Occipital lobe (tissue), 2 donors: ENCODE measurements around the gene UCHL1. TPM values are rescaled to one million over a fixed set of nuclear protein-coding genes. Genes with fewer than 3 reads are reported as not detected.

ENCODE experiments used
- DNase-seq: peaks from one replicate; lab custom pipeline; 2025; lab: John Stamatoyannopoulos, UW
- total RNA-seq: library from RNA; depleted of rRNA; stranded (reverse); fragments of >200 nt; gene quantifications from one replicate; pipeline ENCODE4 v1.2.3, GENCODE V29; 2014

UCHL1 gene
- 839 TPM for total RNA-seq

DNA sequence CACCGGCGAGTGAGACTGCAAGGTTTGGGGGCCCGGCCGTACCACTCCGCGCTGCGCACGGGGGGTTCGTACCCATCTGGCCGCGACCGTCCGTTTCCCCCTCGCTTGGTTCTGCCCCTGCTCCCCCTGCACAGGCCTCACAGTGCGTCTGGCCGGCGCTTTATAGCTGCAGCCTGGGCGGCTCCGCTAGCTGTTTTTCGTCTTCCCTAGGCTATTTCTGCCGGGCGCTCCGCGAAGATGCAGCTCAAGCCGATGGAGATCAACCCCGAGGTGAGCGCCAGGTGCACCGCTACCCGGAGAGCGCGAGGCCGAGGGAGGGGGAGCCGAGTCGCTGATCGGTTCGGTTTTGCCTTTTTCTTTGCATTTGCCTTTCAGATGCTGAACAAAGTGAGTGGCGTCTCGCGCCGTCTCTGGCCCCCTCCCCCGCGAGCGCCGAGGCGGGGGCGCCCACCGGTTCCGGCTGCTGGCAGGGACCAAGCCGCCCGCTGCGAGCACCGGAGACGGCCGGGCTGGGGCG, at the start of gene UCHL1:
Gene UCHL1 (plus strand): TSS at position 189 of the 517 bp plus-strand sequence. CDS start 49 bp downstream, at position 238.
- DNase-seq = peak; percentile 79

DNA sequence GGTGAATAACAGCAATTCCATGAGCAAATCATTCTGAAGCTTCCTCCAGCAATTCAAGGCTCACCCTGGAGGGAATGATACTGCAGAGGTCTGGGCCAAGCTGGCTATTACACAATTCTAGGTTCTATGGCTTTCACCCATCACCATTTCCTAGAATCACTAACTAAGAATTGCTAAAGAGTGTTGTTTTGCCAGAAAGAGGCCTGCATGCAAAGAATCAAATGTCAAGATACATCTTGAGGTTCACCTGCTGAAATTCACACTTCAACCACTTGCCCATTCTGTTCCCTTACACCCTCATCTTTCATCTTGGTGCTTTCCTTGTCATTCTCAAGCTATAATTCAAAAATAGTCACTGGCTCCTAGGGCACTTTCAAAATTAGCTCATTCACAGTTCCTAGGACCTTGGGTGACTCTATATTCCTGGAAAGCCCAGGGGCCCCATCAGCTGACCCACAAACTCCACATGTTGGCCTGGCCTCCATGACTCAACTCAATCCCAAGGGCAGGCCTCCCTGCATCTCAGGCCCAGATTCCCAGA, 49.4 kb upstream of the UCHL1 start:
- no peak for DNase-seq

DNA sequence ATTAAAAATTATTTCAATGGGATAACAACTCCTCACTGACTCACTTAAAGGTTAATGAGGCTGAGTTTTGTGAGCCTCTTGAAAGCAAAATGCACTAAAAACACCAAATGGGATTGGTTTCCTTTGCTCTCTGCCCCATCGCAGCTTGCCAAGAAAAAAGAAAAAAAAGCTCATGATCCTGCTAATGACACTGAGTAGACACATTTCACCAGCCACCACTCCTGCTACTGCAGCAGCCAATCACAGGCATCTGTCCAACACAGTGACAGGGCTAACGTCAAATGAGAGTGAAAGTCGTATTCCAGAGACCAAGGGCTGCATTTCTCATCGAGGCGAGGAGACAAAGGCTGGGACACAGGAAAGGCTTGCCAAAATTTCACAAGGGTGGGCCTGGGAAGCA, 47.5 kb upstream of the UCHL1 start:
- DNase-seq = no peak

DNA sequence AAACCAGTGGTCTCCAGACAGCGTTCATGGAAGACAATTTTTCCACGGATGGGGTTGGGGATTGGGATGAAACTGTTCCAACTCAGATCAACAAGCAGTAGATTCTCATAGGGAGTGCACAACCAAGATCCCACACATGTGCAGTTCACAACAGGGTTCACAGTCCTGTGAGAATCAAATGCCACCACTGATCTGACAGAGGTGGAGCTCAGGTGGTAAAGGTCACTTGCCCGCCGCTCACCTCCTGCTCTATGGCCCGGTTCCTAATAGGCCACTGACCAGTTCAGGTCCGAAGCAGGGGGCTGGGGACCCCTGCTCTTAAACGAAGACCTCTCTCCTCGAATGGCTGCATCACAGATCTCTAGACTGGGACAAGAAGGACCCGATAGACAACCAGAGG, 46.8 kb upstream of the UCHL1 start:
- no peak for DNase-seq

DNA sequence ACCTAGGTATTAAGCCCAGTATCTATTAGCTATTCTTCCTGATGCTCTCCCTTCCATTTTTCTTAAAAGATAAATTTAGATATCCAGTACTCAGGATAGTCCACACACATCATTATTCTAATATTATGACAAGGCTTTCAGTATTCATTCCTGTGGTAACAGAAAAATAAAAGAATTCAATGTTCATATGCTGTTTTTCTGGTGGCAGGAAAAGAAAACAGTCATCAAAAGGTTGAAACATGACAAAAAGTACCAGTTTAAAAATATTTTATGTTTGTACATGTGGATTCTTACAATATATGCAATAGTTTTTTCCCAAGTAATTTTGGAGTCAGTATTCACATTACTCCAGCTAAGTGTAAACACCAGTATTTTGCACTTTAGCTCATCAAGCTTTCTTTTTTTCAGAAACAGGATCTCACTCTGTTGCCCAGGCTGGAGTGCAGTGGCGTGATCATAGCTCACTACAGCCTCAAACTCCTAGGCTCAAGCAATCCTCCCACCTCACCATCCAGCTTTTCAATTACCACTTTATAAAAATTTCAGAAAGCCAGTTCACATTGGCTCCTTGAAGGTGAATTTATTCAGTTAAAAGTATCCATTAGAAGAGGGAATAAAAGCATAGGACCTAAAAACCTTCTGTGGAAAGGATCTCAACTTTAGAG, 44.6 kb upstream of the UCHL1 start:
- no peak for DNase-seq

DNA sequence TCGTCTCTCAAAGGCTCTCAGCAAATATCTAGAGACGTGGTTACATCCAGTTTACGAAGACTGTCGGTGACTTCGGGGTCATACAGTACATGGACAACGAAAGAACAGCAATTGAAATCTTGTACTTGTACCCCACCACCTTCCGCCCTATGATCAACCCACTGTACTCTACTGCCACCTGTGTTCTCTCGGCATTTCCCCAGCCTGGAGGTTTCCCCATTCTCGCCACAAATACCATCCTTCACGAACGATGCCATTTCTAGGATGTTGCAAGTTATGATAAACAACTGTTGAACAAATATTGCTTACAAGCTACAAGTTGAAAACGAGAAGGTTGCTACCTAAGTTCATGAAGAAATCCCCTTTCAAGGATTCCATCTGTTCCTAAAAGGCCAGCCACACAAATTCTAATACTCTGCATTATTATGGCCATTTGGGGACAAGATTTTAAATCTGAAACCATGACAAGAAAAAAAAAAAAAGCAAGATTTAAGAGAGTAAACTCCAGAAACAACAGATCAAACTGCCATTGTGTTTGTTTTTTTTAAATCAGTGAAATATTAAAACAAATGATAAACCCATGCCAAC, 44.0 kb upstream of the UCHL1 start:
- no peak for DNase-seq

DNA sequence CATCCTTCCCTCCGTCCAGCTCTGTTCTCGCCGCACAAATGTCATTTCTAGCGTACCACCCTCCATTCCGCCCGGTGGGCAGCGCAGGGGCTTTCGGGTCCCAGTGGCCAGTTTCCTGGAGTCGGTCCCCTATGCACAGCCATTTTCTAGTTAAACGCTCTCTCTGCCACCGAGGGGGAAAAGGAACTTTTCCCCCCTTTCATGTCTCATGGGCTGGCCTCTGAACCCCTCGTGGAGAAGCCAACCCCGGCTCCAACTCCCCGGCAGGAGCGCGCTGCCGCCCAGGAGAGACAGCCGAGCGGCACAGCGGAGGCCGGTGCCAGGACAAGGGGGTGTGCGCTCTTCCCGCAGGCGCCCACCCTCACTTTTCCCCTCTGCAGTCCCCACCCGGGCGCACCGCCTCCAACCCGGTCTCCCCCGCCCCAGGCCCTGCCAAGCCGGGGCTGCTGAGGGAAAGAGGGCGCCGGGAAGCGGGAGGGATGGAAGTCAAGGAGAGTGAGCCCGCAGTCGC, 43.0 kb upstream of the UCHL1 start:
- peak; percentile 32 for DNase-seq

DNA sequence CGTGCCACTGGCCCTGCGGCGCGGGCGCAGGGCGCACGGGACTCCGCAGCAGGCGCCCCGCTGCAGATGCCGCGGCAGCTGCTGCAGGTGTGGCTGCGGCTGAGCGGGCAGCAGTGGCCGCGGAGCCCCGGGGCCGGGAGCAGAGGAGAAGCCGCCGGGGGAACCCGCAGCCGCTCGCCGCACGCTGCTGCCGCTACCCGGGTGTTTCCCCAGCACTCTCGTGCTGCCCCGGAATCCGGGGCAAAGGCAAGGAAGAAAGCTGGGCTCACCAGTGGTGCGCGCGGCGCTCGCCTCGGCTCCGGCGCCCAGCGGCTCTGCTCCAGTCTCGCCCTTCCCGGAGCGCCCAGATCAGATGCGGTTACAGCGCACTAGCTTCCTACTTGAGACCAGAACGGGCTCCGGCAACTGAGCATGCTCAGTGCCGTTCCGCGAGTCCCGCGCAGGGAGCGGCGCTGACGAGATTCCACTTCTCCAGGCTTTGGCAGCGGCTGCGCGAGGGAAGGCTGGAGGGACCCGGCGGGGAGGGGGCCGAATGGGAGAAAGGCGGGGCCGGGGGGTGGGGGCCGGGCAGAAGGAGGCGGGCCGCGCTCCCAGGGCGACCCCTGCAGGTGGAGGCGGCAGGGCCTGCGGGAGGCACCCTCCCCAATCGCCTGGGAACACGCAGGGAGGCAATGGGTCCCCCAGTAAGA, 42.4 kb upstream of the UCHL1 start, which contains the start of gene APBB2:
Gene APBB2 (minus strand): TSS at position 407 of the 689 bp plus-strand sequence. CDS start 181,288 bp downstream, outside the sequence.
- DNase-seq = peak; percentile 94

DNA sequence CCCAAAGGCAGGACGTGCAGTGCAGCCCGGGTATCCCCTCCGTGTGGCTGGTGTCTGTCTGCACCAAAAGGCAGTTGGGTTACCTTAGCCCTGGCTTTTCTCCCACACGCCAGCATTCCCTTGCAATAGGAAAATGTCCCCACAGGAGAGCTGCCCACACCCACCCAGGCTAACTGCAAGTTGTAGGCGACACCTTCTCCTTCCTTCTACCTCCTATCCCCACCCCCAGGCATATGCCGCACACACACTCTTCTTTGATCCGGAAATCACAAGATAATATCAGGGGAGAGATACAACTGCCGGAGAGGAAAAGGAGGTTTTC, 41.9 kb upstream of the UCHL1 start:
- DNase-seq = no peak

DNA sequence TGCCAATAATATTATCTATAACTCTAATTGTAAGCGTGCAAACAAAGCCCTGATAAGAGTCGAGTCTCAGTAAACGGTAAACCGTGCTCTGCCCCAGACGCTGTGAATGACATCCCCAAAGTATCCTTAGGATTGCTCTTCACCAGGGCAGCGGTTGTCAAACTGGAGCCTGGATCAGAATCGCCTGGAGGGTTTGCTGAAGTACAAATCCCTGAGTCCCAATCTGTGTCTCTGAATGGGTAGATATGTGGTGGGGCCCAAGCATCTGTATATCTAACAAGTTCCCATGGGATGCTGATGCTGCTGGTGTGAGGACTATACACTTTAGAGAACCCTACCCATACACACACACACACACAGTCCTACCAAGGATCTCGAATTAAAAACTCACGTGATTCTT, 41.6 kb upstream of the UCHL1 start:
- no peak for DNase-seq

DNA sequence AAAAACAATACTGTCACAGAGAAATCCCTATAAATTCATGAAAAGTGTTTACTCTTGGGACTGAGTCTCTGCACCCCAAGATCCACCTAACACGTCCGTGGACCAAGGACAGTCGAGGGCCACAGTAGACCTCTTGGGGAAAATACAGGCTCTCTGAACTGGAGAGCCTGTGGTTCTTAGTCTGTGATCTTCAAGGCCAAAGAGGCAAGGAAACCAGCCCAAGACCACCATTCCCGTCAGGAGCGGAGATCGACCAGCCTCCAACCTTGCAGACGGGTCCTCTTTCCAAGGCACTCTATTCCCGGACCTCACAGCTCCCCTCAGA, 40.8 kb upstream of the UCHL1 start:
- no peak for DNase-seq

DNA sequence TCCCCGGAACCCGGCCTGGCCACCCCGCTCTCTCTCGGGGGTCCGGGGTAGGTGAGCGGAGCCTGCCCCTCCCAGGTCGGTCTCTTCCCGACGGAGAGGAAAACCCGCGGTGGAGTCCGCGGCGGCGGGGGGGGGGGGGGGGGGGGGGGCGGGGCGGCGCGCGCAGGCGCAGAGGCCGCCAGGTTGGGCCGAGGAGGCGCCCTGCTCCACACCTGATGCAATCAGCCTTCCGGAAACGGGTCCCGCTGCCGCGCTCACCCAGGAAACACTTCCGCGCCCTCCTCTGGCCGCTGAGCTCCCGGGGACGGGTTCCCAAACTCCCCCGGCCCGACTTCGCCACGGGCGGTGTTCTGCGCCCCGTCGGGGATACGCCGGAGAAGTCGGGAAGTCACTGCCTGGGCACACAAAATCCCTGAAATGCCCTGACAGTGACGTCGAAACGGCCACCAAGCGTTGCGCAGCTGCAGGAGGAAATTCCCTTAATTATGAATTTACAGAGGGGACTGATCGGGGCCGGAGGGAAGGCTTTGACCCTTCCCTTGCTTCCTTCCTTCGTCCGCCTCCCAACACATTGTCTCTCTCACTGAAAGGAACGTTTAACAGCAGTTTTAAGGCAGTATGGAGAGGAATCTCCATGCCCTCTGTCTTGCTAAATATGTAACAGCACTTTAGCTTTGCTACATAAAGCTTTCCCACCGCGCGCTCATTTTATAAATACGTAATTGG, 40.3 kb upstream of the UCHL1 start:
- DNase-seq = peak; percentile 57

DNA sequence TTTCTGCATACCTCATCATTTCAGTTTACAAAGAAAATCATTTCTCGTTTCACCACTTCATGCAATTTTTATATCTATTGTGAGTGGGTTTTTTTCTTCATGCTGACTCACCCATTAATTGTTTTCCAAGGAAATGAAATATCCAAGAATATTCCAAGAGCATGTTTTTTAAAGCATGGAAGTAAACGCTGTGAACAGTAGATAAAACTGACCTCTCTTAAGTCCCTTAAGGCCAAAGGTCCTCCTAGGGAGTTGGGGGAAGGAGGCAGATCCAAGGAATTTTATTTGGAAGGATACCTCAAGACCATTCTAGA, 39.8 kb upstream of the UCHL1 start:
- DNase-seq = no peak

DNA sequence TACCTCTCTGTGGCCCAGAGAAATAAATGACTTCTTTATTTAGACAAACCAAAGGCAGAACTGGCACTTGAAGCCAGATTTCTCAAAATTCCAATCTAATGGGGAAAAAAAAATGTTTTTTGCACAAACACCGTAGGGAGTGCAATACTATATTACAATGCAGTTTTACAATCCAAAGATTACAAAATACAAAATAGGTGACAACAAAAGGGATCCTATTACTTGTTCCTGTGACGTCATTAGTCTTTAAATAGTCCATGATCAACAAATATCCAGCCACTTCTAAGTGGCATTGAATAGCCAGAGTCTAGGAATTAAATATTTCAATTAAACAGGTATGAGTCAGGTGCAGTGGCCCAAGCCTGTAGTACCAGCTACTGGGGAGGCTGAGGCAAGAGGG, 39.4 kb upstream of the UCHL1 start:
- no peak for DNase-seq

DNA sequence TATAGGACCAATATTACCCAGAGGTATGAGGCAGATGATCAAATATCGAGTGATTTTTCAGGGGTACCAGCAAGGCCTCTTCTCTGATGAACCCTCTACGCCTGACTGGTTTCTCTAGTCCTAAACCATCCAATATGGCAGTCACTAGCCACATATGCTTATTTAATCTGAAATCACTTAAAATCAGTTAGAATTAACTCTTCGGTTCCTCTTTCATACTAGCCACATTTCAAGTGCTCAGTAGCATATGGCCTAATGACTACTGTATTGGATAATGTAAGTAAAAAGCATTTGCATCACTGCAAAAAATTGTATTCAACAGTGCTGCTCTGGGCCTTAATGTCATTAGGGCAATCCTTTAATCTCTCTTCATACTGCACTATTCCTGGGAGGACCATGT, 38.0 kb upstream of the UCHL1 start:
- no peak for DNase-seq

DNA sequence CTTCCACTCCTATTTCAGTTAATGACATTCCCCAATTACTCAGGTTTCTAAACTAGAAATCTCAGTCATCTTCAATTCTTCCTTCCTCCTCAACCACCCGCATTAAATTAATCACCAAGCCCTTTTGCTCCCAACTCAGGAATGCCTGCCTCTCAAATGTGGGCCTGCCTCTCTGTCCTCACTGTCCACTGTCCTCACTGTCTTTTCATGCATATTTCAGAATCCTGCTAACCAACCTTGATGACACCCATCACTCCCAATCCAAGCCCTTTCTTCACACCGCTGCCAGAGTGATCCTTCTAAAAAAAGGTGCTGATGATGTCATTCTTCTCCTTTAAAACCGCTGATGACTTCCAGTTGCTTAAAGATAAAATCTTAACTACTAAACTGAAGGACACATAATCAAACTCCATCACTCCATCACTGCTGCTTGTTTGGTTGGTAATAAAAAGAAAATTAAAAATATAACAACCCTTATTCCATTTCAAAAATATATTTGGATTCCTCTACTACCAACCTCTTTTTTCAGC, 37.2 kb upstream of the UCHL1 start:
- no peak for DNase-seq

DNA sequence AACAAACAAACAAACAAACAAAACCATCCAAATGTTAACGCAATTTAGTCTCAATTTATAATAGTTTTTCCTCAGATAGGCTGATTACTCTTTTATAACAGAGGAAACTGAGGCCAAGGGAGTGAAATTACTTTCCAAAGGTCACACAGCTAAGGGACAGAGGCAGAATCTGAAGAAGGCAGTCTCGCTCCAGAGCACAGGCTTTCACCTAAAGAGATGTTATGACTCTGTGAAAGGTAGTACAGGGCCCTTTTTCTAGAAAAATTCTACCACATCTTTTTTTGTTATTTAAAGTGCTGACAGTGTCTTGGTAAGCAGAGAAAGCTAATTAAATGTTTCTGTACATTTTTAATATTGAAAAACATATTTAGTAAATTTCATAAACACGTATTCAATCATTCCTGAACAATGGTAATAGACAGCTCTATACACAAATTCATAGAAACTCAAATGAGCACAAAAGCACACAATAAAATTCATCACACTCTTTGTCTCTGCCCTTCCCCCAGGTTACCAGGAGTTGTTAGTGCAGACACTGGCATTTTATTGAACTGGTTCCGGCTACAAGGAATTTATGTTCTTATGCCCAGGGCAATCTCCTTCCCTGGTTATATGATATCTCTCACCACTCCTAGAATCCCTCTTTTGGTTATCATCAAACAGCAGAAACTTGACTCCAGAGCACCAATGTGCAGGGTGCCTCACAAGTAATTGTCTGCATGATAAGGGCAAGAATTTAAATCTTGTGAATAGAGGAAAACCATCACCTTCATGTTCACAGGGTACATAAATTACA, 34.7 kb upstream of the UCHL1 start:
- DNase-seq = no peak

DNA sequence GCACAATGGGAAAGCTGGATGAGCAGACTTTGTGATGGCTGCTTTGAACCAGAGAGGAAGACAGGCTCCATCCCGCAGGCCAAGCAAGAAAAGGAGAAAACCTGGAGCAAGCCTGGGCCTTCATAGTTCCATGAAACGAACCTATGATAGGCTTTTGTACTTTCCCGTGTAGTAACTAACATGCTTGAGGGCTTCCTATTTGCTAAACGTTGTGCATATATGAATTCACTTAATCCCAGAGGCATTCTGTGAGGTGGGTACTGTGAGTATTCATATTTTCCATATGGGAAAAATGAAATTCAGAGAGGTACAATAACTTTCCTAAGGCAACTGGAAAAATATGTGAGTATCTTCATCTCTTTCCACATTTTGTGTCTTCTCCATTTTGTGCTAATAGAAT, 28.8 kb upstream of the UCHL1 start:
- DNase-seq = no peak

DNA sequence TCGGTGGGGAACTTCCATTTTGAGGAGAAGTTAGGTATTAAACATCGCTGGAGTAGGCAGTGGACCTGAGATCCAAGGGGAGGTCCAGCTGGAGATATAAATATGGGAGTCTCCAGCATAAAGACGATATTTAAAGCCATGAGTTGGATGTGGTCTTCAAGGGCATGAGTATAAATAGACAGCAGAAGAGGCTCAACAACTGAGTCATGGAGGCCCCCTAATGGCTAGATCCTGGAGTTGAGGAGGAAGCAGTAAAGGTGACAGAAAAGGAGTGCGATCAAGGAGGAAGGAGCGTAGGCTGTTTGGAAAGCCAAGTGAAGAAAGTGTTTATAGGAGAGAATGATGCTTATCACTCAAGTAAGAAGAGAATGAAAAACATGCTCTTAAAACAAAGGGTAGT, 24.3 kb upstream of the UCHL1 start:
- DNase-seq = no peak

DNA sequence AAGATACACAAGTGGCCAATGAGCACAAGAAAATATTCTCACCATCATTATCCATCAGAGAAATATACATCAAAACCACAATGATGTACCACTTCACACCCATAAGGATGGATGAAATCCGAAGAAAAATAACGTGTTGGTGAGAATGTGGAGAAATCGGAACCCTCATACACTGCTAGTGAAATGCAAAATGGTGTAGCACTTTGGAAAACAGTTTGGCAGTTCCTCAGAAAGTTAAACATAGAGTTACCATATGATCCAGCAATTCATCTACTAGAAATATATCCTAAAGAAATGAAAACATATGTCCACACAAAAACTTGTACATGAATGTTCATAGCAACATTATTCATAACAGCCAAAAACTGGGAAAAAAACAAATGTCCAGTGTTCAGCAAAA, 23.9 kb upstream of the UCHL1 start:
- DNase-seq = no peak

DNA sequence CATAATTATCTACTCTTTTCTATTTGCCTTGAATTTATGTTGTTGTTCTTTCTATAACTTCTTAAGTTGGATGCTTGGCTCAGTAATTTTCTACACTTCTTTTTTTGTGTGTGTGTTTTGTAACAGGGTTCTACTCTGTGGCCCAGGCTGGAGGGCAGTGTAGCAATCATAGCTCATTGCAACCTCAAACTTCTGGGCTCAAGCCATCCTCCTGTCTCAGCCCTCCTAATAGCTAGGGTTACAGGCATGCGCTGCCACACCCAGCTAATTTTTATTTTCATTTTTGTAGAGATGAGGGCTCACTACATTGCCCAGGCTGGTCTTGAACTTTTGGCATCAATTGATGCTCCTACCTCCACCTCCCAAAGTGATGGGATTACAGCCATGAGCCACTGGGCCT, 20.7 kb upstream of the UCHL1 start:
- DNase-seq = no peak
